HepG2 (cell line): ENCODE measurements around the gene C3orf38. TPM values are rescaled to one million over a fixed set of nuclear protein-coding genes. Genes with fewer than 3 reads are reported as not detected.

Experiments used
- HOXD1 ChIP-seq: sonication (generic); formaldehyde crosslinking; IDR thresholded peaks from 2 replicates; pipeline ENCODE4 v1.5.0; 2020; ENCODE audit warnings: missing genetic modification reagents
- NFIB ChIP-seq: sonication (generic); formaldehyde crosslinking; IDR thresholded peaks from 2 replicates; pipeline ENCODE4 v1.9.0; 2021; ENCODE audit warnings: missing genetic modification reagents, mild to moderate bottlenecking, borderline replicate concordance
- RXRB ChIP-seq: IDR thresholded peaks from 2 replicates; pipeline ENCODE4 v1.6.1; 2016; ENCODE audit warnings: borderline replicate concordance, missing genetic modification reagents, missing compliant biosample characterization
- ZNF713 ChIP-seq: sonication (generic); formaldehyde crosslinking; IDR thresholded peaks from 2 replicates; pipeline ENCODE4 v1.4.0; 2020; ENCODE audit warnings: mild to moderate bottlenecking, missing genetic modification reagents
- ZNF737 ChIP-seq: sonication (generic); formaldehyde crosslinking; IDR thresholded peaks from 2 replicates; pipeline ENCODE4 v1.5.0; 2020; ENCODE audit warnings: missing genetic modification reagents, mild to moderate bottlenecking, borderline replicate concordance
- ZNF749 ChIP-seq: sonication (generic); formaldehyde crosslinking; IDR thresholded peaks from 2 replicates; pipeline ENCODE4 v1.8.0; 2022; ENCODE audit warnings: mild to moderate bottlenecking, missing genetic modification reagents, moderate library complexity, borderline replicate concordance
- ZSCAN12 ChIP-seq: sonication (generic); formaldehyde crosslinking; IDR thresholded peaks from 2 replicates; pipeline ENCODE4 v1.9.0; 2021; ENCODE audit warnings: mild to moderate bottlenecking, missing genetic modification reagents
- polyA plus RNA-seq, 8 experiments: library from polyadenylated mRNA; depleted of rRNA in 3 of 8; stranded (reverse) in 7 of 8; unstranded in 1 of 8; fragments of >200 nt; fragmentation: Illumina TruSeq in 4 of 8; extraction: Trizol in 4 of 8; gene quantifications; 2 replicates each; pipeline versions ENCODE4 v1.2.1 to v1.2.3, GENCODE V29; 2011 to 2016; ENCODE audit warnings: low read depth in 4 of 8, missing spikeins in 1 of 8, mixed read lengths in 1 of 8; ENCODE audit not compliant: insufficient read depth in 1 of 8
- total RNA-seq, 5 experiments: library from RNA; depleted of rRNA; stranded (reverse); fragments of >200 nt; fragmentation: Illumina TruSeq; extraction: Trizol; gene quantifications; 2 replicates each; pipeline ENCODE4 v1.2.3, GENCODE V29; 2016; ENCODE audit warnings: low read depth in 1 of 5
- TF ChIP-seq, protein P1 (sequence below): sonication (generic); formaldehyde crosslinking; IDR thresholded peaks from 2 replicates; pipeline ENCODE4 v1.4.0; 2020; ENCODE audit warnings: mild to moderate bottlenecking, missing genetic modification reagents
- TF ChIP-seq, protein P2 (sequence below): IDR thresholded peaks from 2 replicates; pipeline ENCODE4 v1.6.1; 2016
- TF ChIP-seq, protein P3 (sequence below): sonication (generic); formaldehyde crosslinking; IDR thresholded peaks from 2 replicates; pipeline ENCODE4 v1.9.0; 2021; ENCODE audit warnings: mild to moderate bottlenecking, missing genetic modification reagents

The C3orf38 gene
- total and polyA plus RNA-seq, 2 of the 13 experiments (the other 11 are each of a cell fraction or from before 2014, with no cell fraction given) = 6.0 to 17.5 TPM

DNA sequence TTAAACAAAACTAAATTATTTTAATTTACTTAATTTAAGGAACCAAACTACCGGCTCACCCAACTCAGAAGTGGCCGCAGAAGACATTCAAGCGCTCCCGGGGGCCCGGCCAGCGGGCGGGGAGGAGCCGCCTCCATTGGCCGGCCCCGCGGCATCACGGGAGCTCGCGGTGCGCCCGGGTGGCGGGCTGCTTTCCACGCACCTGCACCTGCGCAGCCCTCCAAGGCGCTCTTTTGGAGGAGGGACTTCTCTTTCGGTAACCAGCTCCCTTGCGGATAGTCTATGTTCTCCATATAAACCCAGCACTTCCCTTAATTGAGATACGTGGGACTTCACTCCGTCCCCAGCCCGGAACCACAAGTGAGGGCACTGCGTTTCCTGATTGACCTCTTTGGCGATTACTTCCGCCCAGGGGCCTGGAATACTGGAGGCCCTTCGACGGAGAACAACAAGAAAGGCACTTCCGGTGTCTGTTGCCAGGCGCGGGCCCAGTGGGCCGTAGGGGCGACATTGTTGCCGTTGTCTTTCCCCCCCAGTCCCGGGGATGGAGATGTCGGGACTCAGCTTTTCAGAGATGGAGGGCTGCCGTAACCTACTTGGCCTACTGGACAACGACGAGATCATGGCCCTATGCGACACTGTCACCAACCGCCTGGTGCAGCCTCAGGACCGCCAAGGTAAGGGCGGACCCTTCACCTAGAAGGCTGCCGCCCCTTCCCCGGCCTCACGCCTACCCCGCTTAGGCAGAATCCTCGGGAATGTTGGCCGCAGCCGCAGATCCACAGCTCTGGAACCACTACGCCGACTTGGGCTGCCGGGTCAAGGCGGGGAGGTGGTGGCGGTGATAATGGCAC lies at the start of gene C3orf38 (continued):
- TF ChIP-seq, protein P1, sequence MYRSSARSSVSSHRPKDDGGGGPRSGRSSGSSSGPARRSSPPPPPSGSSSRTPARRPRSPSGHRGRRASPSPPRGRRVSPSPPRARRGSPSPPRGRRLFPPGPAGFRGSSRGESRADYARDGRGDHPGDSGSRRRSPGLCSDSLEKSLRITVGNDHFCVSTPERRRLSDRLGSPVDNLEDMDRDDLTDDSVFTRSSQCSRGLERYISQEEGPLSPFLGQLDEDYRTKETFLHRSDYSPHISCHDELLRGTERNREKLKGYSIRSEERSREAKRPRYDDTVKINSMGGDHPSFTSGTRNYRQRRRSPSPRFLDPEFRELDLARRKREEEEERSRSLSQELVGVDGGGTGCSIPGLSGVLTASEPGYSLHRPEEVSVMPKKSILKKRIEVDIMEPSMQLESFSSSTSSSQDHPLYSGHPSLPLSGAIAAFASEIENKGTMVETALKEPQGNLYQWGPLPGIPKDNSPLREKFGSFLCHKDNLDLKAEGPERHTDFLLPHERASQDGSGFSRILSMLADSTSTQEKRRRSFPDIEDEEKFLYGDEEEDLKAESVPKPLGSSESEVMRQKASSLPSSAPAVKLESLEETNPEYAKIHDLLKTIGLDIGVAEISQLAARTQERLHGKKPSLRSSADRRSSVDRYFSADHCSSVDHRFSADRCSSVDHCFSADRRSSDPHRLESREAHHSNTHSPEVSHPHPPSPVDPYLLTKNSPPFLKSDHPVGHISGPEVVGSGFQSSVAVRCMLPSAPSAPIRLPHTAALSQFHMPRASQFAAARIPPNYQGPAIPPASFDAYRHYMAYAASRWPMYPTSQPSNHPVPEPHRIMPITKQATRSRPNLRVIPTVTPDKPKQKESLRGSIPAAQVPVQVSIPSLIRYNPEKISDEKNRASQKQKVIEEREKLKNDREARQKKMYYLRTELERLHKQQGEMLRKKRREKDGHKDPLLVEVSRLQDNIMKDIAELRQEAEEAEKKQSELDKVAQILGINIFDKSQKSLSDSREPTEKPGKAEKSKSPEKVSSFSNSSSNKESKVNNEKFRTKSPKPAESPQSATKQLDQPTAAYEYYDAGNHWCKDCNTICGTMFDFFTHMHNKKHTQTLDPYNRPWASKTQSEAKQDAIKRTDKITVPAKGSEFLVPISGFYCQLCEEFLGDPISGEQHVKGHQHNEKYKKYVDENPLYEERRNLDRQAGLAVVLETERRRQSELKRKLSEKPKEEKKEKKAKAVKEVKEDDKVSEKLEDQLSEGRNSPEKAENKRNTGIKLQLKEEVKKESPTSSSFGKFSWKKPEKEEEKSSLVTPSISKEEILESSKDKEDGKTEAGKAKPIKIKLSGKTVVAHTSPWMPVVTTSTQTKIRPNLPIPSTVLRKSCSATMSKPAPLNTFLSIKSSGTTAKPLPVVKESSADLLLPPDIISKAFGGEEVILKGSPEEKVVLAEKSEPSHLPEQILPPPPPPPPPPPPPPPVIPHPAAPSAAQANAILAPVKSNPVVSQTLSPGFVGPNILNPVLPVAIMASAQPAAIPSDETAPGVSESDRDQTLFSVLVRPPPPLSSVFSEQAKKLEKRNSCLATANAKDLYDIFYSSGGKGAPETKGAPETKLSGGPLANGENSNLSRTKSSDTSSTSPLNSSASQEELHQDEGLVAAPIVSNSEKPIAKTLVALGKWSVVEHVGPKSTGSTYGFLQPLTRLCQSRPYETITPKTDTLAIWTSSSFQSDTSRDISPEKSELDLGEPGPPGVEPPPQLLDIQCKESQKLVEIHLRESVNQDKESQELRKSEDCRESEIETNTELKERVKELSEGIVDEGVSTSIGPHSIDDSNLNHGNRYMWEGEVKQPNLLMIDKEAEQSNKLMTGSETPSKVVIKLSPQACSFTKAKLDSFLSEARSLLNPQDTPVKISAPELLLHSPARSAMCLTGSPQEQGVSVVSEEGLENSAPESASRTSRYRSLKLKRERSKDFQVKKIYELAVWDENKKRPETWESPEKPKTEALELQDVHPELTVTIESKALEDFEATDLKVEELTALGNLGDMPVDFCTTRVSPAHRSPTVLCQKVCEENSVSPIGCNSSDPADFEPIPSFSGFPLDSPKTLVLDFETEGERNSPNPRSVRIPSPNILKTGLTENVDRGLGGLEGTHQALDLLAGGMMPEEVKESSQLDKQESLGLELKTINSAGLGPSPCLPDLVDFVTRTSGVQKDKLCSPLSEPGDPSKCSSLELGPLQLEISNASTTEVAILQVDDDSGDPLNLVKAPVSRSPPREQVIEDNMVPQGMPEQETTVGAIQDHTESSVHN (CRISPR knock-in tag) = no peak
- peak; percentile 54; the same call in 1 of the 2 replicates for TF ChIP-seq RXRB
- TF ChIP-seq, protein P2, sequence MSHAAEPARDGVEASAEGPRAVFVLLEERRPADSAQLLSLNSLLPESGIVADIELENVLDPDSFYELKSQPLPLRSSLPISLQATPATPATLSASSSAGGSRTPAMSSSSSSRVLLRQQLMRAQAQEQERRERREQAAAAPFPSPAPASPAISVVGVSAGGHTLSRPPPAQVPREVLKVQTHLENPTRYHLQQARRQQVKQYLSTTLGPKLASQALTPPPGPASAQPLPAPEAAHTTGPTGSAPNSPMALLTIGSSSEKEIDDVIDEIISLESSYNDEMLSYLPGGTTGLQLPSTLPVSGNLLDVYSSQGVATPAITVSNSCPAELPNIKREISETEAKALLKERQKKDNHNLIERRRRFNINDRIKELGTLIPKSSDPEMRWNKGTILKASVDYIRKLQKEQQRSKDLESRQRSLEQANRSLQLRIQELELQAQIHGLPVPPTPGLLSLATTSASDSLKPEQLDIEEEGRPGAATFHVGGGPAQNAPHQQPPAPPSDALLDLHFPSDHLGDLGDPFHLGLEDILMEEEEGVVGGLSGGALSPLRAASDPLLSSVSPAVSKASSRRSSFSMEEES (CRISPR knock-in tag) = no peak; the same call in 1 of the 2 replicates
- TF ChIP-seq ZNF737 = no peak
- TF ChIP-seq, protein P3, sequence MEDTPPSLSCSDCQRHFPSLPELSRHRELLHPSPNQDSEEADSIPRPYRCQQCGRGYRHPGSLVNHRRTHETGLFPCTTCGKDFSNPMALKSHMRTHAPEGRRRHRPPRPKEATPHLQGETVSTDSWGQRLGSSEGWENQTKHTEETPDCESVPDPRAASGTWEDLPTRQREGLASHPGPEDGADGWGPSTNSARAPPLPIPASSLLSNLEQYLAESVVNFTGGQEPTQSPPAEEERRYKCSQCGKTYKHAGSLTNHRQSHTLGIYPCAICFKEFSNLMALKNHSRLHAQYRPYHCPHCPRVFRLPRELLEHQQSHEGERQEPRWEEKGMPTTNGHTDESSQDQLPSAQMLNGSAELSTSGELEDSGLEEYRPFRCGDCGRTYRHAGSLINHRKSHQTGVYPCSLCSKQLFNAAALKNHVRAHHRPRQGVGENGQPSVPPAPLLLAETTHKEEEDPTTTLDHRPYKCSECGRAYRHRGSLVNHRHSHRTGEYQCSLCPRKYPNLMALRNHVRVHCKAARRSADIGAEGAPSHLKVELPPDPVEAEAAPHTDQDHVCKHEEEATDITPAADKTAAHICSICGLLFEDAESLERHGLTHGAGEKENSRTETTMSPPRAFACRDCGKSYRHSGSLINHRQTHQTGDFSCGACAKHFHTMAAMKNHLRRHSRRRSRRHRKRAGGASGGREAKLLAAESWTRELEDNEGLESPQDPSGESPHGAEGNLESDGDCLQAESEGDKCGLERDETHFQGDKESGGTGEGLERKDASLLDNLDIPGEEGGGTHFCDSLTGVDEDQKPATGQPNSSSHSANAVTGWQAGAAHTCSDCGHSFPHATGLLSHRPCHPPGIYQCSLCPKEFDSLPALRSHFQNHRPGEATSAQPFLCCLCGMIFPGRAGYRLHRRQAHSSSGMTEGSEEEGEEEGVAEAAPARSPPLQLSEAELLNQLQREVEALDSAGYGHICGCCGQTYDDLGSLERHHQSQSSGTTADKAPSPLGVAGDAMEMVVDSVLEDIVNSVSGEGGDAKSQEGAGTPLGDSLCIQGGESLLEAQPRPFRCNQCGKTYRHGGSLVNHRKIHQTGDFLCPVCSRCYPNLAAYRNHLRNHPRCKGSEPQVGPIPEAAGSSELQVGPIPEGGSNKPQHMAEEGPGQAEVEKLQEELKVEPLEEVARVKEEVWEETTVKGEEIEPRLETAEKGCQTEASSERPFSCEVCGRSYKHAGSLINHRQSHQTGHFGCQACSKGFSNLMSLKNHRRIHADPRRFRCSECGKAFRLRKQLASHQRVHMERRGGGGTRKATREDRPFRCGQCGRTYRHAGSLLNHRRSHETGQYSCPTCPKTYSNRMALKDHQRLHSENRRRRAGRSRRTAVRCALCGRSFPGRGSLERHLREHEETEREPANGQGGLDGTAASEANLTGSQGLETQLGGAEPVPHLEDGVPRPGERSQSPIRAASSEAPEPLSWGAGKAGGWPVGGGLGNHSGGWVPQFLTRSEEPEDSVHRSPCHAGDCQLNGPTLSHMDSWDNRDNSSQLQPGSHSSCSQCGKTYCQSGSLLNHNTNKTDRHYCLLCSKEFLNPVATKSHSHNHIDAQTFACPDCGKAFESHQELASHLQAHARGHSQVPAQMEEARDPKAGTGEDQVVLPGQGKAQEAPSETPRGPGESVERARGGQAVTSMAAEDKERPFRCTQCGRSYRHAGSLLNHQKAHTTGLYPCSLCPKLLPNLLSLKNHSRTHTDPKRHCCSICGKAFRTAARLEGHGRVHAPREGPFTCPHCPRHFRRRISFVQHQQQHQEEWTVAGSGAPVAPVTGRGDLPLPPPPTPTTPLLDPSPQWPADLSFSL = no peak
- no peak for TF ChIP-seq ZNF713 (CRISPR knock-in tag)
- no peak for TF ChIP-seq HOXD1 (CRISPR knock-in tag)
- no peak for TF ChIP-seq ZSCAN12
- peak; percentile 92 for TF ChIP-seq ZNF749 (CRISPR knock-in tag)
- no peak for TF ChIP-seq NFIB (CRISPR knock-in tag)
